Measurements from ENCODE around the gene CDK2AP2. TPM values are rescaled to one million over a fixed set of nuclear protein-coding genes. Genes with fewer than 3 reads are reported as not detected.
"Not testable (repeated sequence)": the region's sequence is repeated elsewhere in the genome, so short reads cannot be mapped to it uniquely, and the experiment has no call there.

Gene CDK2AP2
- total RNA-seq, 2 donors from 2014 or later, result 57.1 to 91.9 TPM

- intact Hi-C loops (cut with DNase I), result loop anchor here (5.0 kb wide), 1 partner anchor 66 kb away; the partner anchor contains the start of genes PPP1CA and TBC1D10C
- DNase-seq (ENCODE audit: low spot score), result peak; percentile 95
- peaks cover 0 to 4% of the 10 kb centered on the region in 2 donors for H3K36me3 ChIP-seq
- no peaks in the 10 kb centered on the region for H3K27me3 ChIP-seq (replicated peaks; ENCODE audit: insufficient read depth)
- WGBS, result 11% methylated on average over 5 of the region's 5 CpGs
- no peaks in the 10 kb centered on the region for H3K9me3 ChIP-seq
- H3K27ac ChIP-seq, result peak overlapping the region; percentile 89 to 92
- no peak for TF ChIP-seq CTCF (IDR thresholded peaks at IDR 0.05)
- peak; percentile 92 for TF ChIP-seq POLR2AphosphoS5 (IDR thresholded peaks at IDR 0.05)
- peak; percentile 80 for TF ChIP-seq POLR2A (IDR thresholded peaks at IDR 0.05)
- H3K4me3 ChIP-seq, result peak overlapping the region; percentile 84 to 87
- H3K4me1 ChIP-seq (replicated peaks), result peaks cover 6% of the 10 kb centered on the region
Measured at GRCh38 chr11:67468056-67468455, 39.9 kb downstream of the CDK2AP2 start.

GRCh38 chr11:67466962-67467771, 40.8 kb downstream of the CDK2AP2 start:
- H3K4me1 ChIP-seq (replicated peaks), result peaks cover 6% of the 10 kb centered on the region
- peaks cover 0 to 4% of the 10 kb centered on the region in 2 donors for H3K36me3 ChIP-seq
- TF ChIP-seq POLR2A (IDR thresholded peaks at IDR 0.05) (no peak), CTCF (IDR thresholded peaks at IDR 0.05) (no peak), POLR2AphosphoS5 (IDR thresholded peaks at IDR 0.05) (no peak)
- no peaks in the 10 kb centered on the region for H3K9me3 ChIP-seq
- peak overlapping the region; percentile 89 to 92 for H3K27ac ChIP-seq
- intact Hi-C loops (cut with DNase I), result loop anchor here (5.0 kb wide), 1 partner anchor 65 kb away; the partner anchor contains the start of genes PPP1CA and TBC1D10C
- 44% methylated on average over 11 of the region's 11 CpGs for WGBS
- no peaks in the 10 kb centered on the region for H3K27me3 ChIP-seq (replicated peaks; ENCODE audit: insufficient read depth)
- no peak for DNase-seq (ENCODE audit: low spot score)
- peak overlapping the region; percentile 84 to 87 for H3K4me3 ChIP-seq

GRCh38 chr11:67466367-67466766, 41.6 kb downstream of the CDK2AP2 start:
- peaks cover 0 to 4% of the 10 kb centered on the region in 2 donors for H3K36me3 ChIP-seq
- peaks cover 6% of the 10 kb centered on the region for H3K4me1 ChIP-seq (replicated peaks)
- WGBS, result 84% methylated on average over 5 of the region's 5 CpGs
- H3K9me3 ChIP-seq, result no peaks in the 10 kb centered on the region
- H3K27me3 ChIP-seq (replicated peaks; ENCODE audit: insufficient read depth), result no peaks in the 10 kb centered on the region
- intact Hi-C loops (cut with DNase I), result loop anchor here (5.0 kb wide), 1 partner anchor 64 kb away; the partner anchor contains the start of genes PPP1CA and TBC1D10C
- TF ChIP-seq POLR2A (IDR thresholded peaks at IDR 0.05) (no peak), POLR2AphosphoS5 (IDR thresholded peaks at IDR 0.05) (no peak), CTCF (IDR thresholded peaks at IDR 0.05) (no peak)
- H3K27ac ChIP-seq, result peak overlapping the region; percentile 81 to 92
- DNase-seq (ENCODE audit: low spot score), result no peak
- H3K4me3 ChIP-seq, result no peak overlapping the region

GRCh38 chr11:67465530-67465929, 42.4 kb downstream of the CDK2AP2 start:
- TF ChIP-seq POLR2AphosphoS5 (IDR thresholded peaks at IDR 0.05), result peak; percentile 22
- H3K9me3 ChIP-seq; H3K4me1 ChIP-seq (replicated peaks); H3K27me3 ChIP-seq (replicated peaks; ENCODE audit: insufficient read depth); DNase-seq (ENCODE audit: low spot score); H3K36me3 ChIP-seq: not testable (repeated sequence)
- Histone ChIP-seq H3K27ac (peak overlapping the region; percentile 81 to 90), H3K4me3 (peak overlapping the region in 1 of 2 donors; percentile 43)
- 17% methylated on average over 2 of the region's 2 CpGs for WGBS
- intact Hi-C loops (cut with DNase I), result loop anchor here (5.0 kb wide), 1 partner anchor 63 kb away; the partner anchor contains the start of genes PPP1CA and TBC1D10C

- Histone ChIP-seq H3K4me3 (peak overlapping the region; percentile 26 to 43), H3K9me3 (no peaks in the 10 kb centered on the region), H3K36me3 (peaks cover 0 to 4% of the 10 kb centered on the region in 2 donors), H3K4me1 (replicated peaks) (peaks cover 6% of the 10 kb centered on the region), H3K27me3 (replicated peaks; ENCODE audit: insufficient read depth) (no peaks in the 10 kb centered on the region), H3K27ac (peak overlapping the region; percentile 81 to 90)
- no peak for TF ChIP-seq POLR2AphosphoS5 (IDR thresholded peaks at IDR 0.05)
- TF ChIP-seq POLR2A (IDR thresholded peaks at IDR 0.05), result no peak
- no peak for TF ChIP-seq CTCF (IDR thresholded peaks at IDR 0.05)
- DNase-seq (ENCODE audit: low spot score), result no peak
- WGBS, result 37% methylated on average over 3 of the region's 3 CpGs
- intact Hi-C loops (cut with DNase I), result loop anchor here (5.0 kb wide), 1 partner anchor 63 kb away; the partner anchor contains the start of genes PPP1CA and TBC1D10C
Measured at GRCh38 chr11:67465189-67465510, 42.8 kb downstream of the CDK2AP2 start.

Measured in prostate gland (tissue), 2 donors.